Measurements from ENCODE around the gene PGPEP1.
A peak's percentile ranks its signal among the peaks of the same experiment; 100 is the strongest.

Gene PGPEP1

GRCh38 chr19:18329035-18329376 is 11.4 kb upstream of the PGPEP1 start:
- H3K27ac ChIP-seq = peak overlapping the region; percentile 50; the same call in 1 of the 2 replicates
- H3K27me3 ChIP-seq (ENCODE audit: insufficient read depth, low read depth, severe bottlenecking) = no peaks in the 10 kb centered on the region
- H3K36me3 ChIP-seq = no peaks in the 10 kb centered on the region
- no peaks in the 10 kb centered on the region for H3K9me3 ChIP-seq (ENCODE audit: severe bottlenecking)
- no peak for TF ChIP-seq CTCF (IDR thresholded peaks at IDR 0.05; ENCODE audit: low read depth, low read length)
- H3K4me3 ChIP-seq (ENCODE audit: low read depth, low read length) = peak overlapping the region; percentile 7
- DNase-seq = no peak

GRCh38 chr19:18330868-18331267 is 9.5 kb upstream of the PGPEP1 start:
- Histone ChIP-seq H3K4me3 (ENCODE audit: low read depth, low read length) (no peak overlapping the region), H3K9me3 (ENCODE audit: severe bottlenecking) (no peaks in the 10 kb centered on the region), H3K36me3 (no peaks in the 10 kb centered on the region), H3K27me3 (ENCODE audit: insufficient read depth, low read depth, severe bottlenecking) (no peaks in the 10 kb centered on the region), H3K27ac (no peak overlapping the region)
- DNase-seq = no peak
- TF ChIP-seq CTCF (IDR thresholded peaks at IDR 0.05; ENCODE audit: low read depth, low read length) = no peak

- no peaks in the 10 kb centered on the region for H3K27me3 ChIP-seq (ENCODE audit: insufficient read depth, low read depth, severe bottlenecking)
- no peaks in the 10 kb centered on the region for H3K9me3 ChIP-seq (ENCODE audit: severe bottlenecking)
- TF ChIP-seq CTCF (IDR thresholded peaks at IDR 0.05; ENCODE audit: low read depth, low read length) = no peak
- no peak overlapping the region for H3K27ac ChIP-seq
- H3K36me3 ChIP-seq = no peaks in the 10 kb centered on the region
- H3K4me3 ChIP-seq (ENCODE audit: low read depth, low read length) = no peak overlapping the region
- DNase-seq = no peak
Observed at GRCh38 chr19:18332917-18333530, 7.4 kb upstream of the PGPEP1 start.

- no peak overlapping the region for H3K27ac ChIP-seq
- no peak for TF ChIP-seq CTCF (IDR thresholded peaks at IDR 0.05; ENCODE audit: low read depth, low read length)
- H3K9me3 ChIP-seq (ENCODE audit: severe bottlenecking) = no peaks in the 10 kb centered on the region
- no peaks in the 10 kb centered on the region for H3K27me3 ChIP-seq (ENCODE audit: insufficient read depth, low read depth, severe bottlenecking)
- no peaks in the 10 kb centered on the region for H3K36me3 ChIP-seq
- H3K4me3 ChIP-seq (ENCODE audit: low read depth, low read length) = no peak overlapping the region
- DNase-seq = no peak
Observed at GRCh38 chr19:18333680-18334079, 6.7 kb upstream of the PGPEP1 start.

GRCh38 chr19:18336121-18336520 is 4.3 kb upstream of the PGPEP1 start:
- DNase-seq = no peak
- Histone ChIP-seq H3K36me3 (no peaks in the 10 kb centered on the region), H3K4me3 (ENCODE audit: low read depth, low read length) (no peak overlapping the region), H3K9me3 (ENCODE audit: severe bottlenecking) (no peaks in the 10 kb centered on the region), H3K27ac (no peak overlapping the region), H3K27me3 (ENCODE audit: insufficient read depth, low read depth, severe bottlenecking) (no peaks in the 10 kb centered on the region)
- TF ChIP-seq CTCF (IDR thresholded peaks at IDR 0.05; ENCODE audit: low read depth, low read length) = no peak

- no peak for TF ChIP-seq CTCF (IDR thresholded peaks at IDR 0.05; ENCODE audit: low read depth, low read length)
- no peak overlapping the region for H3K27ac ChIP-seq
- H3K4me3 ChIP-seq (ENCODE audit: low read depth, low read length) = no peak overlapping the region
- no peak for DNase-seq
- H3K9me3 ChIP-seq (ENCODE audit: severe bottlenecking) = no peaks in the 10 kb centered on the region
- H3K36me3 ChIP-seq = no peaks in the 10 kb centered on the region
- H3K27me3 ChIP-seq (ENCODE audit: insufficient read depth, low read depth, severe bottlenecking) = no peaks in the 10 kb centered on the region
Observed at GRCh38 chr19:18338541-18338940, 1.9 kb upstream of the PGPEP1 start.
